ENCODE measurements around the gene S100PBP. TPM values are rescaled to one million over a fixed set of nuclear protein-coding genes. Genes with fewer than 3 reads are reported as not detected.

The S100PBP gene
- total RNA-seq, 1 experiment from 2014 or later = 50.1 TPM

DNA sequence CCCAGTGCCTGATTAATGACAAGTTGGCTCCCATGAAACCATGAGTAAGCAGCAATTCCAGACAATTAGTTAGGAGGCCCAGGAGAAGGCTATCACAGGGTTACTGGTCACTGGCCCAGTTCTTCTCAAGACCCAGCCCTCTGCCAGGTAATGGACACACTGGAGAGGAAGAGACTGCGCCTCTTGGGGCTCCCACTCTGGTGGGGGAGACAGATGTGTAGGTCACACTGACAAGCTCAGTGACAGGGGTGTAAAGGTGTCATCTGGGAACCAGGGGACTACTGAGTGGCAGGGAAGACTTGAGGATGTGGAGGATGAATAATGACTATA lies 73.8 kb downstream of the S100PBP start:
- H3K14ac ChIP-seq (ENCODE audit: insufficient read depth, low read length) = no peak overlapping the region
- Mint-ChIP-seq H3K9me3 (peaks cover 5 to 8% of the 10 kb centered on the region in 2 experiments; a peak in 4 of 5 replicates), H3K4me3 (no peak overlapping the region), H3K4me1 (peaks cover 0 to 11% of the 10 kb centered on the region in 2 experiments; a peak in 2 of 4 replicates), H3K36me3 (ENCODE audit: insufficient read depth in 1 of 3, low read depth in 3 of 3) (peaks cover 0 to 9% (median 0%) of the 10 kb centered on the region in 3 experiments; a peak in 1 of 7 replicates), H3K27me3 (ENCODE audit: low read depth) (peaks cover 71% of the 10 kb centered on the region), H3K27ac (no peak overlapping the region)
- no peaks in the 10 kb centered on the region for H3K9me3 ChIP-seq (ENCODE audit: control insufficient read depth, low read depth, low read length)
- peaks cover 3% of the 10 kb centered on the region for H4K20me1 ChIP-seq (ENCODE audit: control insufficient read depth, insufficient read depth, insufficient read length)
- H3K9ac ChIP-seq (ENCODE audit: extremely low read depth, insufficient read length, low read length) = no peak overlapping the region
- H3K27ac ChIP-seq (ENCODE audit: insufficient read length, low read depth, low read length) = no peak overlapping the region
- H3K18ac ChIP-seq (ENCODE audit: insufficient read length, low read depth, low read length) = no peak overlapping the region
- H2AFZ ChIP-seq (ENCODE audit: low read length) = no peak overlapping the region
- no peak overlapping the region for H3K56ac ChIP-seq (ENCODE audit: insufficient read length, low read depth, low read length)
- H4K8ac ChIP-seq (replicated peaks; ENCODE audit: insufficient read length, low read depth, low read length) = no peak overlapping the region
- H3T11ph ChIP-seq (ENCODE audit: low read length) = no peak overlapping the region
- H3K79me1 ChIP-seq (ENCODE audit: insufficient read depth, low read depth, low read length, poor library complexity, severe bottlenecking) = no peaks in the 10 kb centered on the region
- no peak overlapping the region for H2BK5ac ChIP-seq (ENCODE audit: insufficient read length, low read length)
- no CpG with 5 or more reads among the region's 1 CpG for WGBS (ENCODE audit: extremely low coverage, insufficient read length, low lambda C conversion rate)
- H3K23ac ChIP-seq (ENCODE audit: insufficient read length, low read depth, low read length) = no peak overlapping the region
- H3K4me1 ChIP-seq (ENCODE audit: insufficient read depth, low read length) = no peaks in the 10 kb centered on the region
- TF ChIP-seq, protein P1, sequence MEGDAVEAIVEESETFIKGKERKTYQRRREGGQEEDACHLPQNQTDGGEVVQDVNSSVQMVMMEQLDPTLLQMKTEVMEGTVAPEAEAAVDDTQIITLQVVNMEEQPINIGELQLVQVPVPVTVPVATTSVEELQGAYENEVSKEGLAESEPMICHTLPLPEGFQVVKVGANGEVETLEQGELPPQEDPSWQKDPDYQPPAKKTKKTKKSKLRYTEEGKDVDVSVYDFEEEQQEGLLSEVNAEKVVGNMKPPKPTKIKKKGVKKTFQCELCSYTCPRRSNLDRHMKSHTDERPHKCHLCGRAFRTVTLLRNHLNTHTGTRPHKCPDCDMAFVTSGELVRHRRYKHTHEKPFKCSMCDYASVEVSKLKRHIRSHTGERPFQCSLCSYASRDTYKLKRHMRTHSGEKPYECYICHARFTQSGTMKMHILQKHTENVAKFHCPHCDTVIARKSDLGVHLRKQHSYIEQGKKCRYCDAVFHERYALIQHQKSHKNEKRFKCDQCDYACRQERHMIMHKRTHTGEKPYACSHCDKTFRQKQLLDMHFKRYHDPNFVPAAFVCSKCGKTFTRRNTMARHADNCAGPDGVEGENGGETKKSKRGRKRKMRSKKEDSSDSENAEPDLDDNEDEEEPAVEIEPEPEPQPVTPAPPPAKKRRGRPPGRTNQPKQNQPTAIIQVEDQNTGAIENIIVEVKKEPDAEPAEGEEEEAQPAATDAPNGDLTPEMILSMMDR (conservative IDR thresholded peaks at IDR 0.05) = no peak
- no peak overlapping the region for H2AK5ac ChIP-seq (ENCODE audit: insufficient read length, low read length)
- H3K27me3 ChIP-seq (ENCODE audit: insufficient read depth, low read length) = no peaks in the 10 kb centered on the region; the same call in 1 of the 2 replicates
- no peaks in the 10 kb centered on the region for H3K79me2 ChIP-seq (ENCODE audit: insufficient read depth, low read length)
- no peak overlapping the region for H2BK120ac ChIP-seq (ENCODE audit: low read depth, low read length, poor library complexity, severe bottlenecking)
- no peak overlapping the region for H2BK15ac ChIP-seq (ENCODE audit: low read depth, low read length)
- no peak overlapping the region for H2BK12ac ChIP-seq (ENCODE audit: insufficient read length, low read depth, low read length)
- H3K4me2 ChIP-seq (ENCODE audit: insufficient read depth, insufficient read length, low read length) = no peak overlapping the region
- H4K91ac ChIP-seq (ENCODE audit: insufficient read length, low read depth, low read length) = no peak overlapping the region
- no peaks in the 10 kb centered on the region for H3K23me2 ChIP-seq (ENCODE audit: insufficient read length, low read depth, low read length, poor library complexity, severe bottlenecking)
- no peak overlapping the region for H2BK20ac ChIP-seq (ENCODE audit: low read depth, low read length, poor library complexity, severe bottlenecking)
- no peak overlapping the region for H3K4ac ChIP-seq (ENCODE audit: low read depth, low read length)
- no peak overlapping the region for H4K5ac ChIP-seq (ENCODE audit: insufficient read length, low read depth, low read length)
- no peak for DNase-seq
